Fibroblast of skin of left quadriceps (primary cell): ENCODE results near the gene GRN.
"Not testable (repeated sequence)": the region's sequence is repeated elsewhere in the genome, so short reads cannot be mapped to it uniquely, and the experiment has no call there.

Experiments used
- DNase-seq, 2 experiments: peaks; one replicate each; pipeline ENCODE4 v3.0.0-alpha.2; 2013; ENCODE audit warnings: low read depth in 2 of 2

GRN gene

DNA sequence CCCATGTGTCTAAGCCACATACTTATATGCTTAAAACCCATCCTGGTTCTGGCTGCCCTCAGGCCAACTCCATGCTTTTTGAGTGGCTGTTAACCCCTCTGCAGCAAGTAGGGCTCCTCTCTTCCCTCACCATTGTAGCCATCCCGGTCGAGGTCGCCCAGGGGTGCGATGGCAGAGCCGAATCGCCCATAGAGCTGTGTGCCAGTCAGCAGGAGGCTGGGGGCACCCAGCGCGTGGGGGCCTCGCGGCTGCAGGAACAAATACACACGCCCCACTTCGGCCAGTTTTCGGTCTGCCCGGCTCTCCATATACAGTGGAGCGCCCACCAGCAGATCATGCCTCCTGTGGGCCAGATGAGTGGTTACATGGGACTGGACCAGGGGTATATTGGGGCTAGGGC lies 38.3 kb downstream of the GRN start:
- DNase-seq, result no peak

GRCh38 chr17:44383861-44384260 lies 38.8 kb downstream of the GRN start:
- DNase-seq, result no peak

DNA sequence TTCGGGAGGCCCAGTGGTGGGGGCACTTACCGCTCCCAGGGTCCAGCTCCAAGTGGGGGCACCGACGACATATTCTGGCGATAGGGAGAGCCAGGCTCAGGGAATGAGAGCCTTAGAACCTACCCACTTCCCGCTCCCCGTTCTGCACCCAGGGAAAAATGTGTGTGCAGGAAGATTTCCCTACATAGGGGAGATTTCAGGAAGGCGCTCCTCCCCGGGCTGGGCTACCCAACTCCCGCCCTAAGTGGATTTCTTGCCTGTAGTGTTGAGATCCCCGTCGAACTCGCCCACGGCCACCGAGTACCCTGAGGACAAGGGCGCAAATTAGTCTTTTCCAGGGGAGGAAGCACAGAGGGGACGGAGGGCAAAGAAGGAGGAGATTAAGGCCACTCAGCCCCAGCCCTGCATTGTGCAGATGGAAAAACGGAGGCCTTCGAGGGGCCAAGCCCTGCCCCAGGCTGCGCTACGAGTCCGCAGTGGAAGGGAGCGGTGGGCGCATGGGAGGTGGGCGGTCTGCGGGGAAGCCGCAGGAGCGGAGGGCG lies 39.2 kb downstream of the GRN start:
- no peak for DNase-seq

DNA sequence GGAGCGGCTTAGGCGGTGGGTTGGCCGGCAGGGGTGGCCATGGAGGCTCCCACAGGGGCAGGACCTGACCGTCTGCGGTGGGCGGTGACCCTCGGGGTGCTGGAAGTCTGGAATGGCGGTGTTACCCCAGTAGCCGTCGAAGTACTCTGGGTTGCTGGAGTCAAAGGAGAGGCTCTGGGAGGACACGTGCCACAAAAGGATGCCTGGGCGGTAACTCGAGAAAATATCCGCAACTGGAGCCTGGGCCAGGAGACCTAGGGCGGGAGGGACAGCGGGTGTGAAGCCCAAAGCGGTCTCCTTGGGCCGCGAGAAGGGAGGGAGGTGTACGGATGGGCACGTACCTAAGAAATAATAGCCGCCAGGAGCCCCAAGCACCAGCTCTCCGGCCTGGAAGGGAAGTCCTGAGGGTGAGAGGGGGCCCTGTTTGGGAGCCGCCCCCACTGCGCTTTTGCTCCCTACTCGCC lies 39.8 kb downstream of the GRN start:
- DNase-seq, result no peak

DNA sequence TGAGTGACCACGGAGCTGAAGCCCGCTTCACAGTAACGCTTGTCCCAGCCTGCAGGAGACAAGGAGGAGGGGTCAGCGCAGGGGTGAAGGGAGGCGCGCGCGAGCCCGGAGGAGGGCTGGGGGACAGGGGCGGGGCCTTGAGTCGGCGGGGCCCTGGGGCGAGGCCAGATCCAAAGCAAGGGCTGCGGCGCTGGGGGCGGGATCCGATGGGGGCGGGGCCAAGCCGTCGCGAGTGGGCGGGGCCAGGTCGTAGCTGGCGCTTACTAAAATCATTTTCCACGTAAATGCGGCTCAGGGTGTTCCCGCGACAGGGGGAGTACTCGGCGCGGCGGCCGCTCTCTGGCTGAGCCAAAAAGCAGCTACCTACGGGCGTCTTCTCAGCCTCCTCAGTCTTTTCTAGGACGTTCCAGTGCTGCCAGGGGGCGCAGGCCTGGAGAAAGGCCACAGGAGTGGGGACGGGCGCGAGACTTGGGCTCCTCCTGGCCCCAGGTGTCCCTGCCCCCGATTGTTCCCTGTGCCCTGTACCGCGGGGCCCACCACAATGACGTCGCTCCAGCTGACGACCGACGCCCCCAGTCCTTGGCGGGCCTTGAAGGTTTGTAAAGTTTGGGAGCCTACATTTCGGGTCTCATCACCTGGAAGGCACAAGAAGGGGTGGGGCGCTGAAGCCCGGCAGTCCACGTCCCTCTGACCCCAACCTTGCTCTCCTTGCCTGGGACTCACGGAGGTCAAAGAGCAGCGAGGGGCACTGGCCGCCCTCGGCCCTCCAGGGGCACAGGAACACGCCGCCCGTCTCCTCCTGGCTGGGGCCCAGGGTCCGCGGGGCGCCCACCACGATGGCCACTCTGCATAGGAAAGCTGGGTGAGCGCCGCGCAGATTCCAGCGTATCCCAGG lies 40.4 kb downstream of the GRN start:
- peak; percentile 32 to 39 for DNase-seq

DNA sequence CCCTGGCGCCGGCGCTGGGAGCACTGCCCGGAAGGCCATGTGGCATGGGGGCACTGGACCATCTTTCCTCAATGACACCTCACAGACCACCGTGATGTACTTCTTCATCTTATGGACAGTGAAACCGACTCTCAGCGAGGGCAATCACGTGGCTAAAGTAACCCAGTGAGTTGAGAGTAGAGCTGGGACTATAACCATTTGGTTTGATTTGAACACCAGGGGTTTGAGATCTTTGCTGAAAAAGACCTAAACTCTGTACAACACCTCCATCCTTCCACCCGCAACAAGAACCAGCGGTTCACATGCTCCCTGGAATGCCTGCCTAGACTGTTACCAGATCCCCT lies 41.1 kb downstream of the GRN start:
- DNase-seq, result no peak

DNA sequence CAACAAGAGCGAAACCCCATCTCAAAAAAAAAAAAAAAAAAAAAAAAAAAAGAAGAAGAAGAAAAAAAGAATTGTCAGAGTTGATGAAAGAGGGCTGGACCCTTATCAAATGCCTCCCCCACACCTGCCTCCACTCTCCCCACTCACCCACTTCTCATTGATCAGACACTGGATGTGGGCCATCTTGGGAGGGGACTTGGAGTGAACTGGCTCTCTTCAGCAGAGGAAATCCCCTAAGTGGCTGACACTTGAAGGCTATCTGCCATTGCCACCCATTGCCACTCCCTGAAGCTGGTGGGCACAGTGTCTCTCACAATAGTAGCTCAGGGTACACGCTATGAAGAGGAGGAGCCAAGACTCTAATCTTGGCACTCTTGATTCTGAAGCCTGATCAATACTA lies 42.7 kb downstream of the GRN start:
- DNase-seq, result no peak

- no peak for DNase-seq
Measured at GRCh38 chr17:44389281-44389680, 44.2 kb downstream of the GRN start, which contains the start of gene ITGA2B. Gene ITGA2B (minus strand): TSS chr17:44389649. CDS start chr17:44389473, 176 bp downstream.

DNA sequence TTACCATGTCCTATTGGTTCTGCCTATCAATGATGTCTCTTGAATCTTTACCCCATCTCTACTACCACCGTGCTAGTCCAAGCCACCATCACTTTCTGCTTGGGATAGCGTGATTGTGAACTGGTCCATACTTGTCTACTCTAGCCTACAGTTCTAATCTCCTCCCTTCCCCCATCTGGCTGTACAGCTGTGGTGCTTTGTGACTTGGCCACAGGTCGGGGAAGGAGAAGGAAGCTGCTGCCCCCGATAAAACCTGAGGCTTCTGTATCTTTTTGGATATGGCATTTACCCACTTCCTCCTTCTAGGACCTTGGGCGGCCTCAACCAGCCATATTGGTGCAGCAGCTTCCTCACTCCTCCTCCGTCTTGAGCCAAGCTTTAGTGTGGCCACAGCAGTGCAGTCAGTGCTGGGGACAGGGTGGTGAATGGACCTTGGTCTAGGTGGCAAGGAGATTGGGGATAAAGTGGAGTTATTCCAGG lies 44.7 kb downstream of the GRN start:
- no peak for DNase-seq

GRCh38 chr17:44390250-44390870 lies 45.3 kb downstream of the GRN start:
- DNase-seq, result no peak

GRCh38 chr17:44394112-44394511 lies 49.0 kb downstream of the GRN start:
- DNase-seq, result not testable (repeated sequence)

DNA sequence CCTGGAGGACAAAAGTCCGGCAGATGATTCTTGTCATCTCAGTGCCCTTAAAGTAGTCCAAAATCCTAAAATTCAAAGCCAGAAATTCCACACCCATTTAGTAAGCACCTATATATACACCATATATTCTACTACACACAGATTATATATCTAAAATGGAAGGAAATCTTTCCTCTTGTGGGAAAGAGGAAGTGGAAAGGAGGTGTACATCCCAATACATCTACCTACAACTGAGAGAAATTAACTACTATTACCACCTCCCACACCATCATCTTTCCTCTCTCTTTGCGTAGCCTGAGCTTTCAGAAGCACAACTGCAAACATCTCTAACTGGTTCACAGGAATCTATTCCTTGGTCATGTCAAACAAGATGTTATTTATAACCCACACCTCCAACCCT lies 49.7 kb downstream of the GRN start:
- DNase-seq, result no peak

DNA sequence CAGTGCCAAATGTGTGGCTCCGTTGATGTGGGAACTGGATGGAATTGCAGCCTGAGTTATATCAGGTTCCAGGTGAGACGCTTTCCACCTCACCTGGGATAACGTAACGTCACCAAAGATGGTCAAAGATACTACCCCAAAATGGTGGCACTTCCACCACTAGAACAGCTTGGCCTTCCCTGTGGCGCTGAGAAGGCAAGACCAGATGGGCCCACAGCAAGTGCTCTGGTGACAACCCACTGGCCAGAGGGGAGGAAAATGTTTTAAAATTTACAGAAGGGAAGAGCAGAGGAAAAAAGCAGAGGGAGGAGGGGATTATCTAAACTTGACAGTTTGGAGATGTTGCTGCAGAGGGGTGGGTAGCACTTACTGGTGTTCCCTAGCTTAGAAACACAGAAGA lies 51.8 kb downstream of the GRN start:
- no peak for DNase-seq

DNA sequence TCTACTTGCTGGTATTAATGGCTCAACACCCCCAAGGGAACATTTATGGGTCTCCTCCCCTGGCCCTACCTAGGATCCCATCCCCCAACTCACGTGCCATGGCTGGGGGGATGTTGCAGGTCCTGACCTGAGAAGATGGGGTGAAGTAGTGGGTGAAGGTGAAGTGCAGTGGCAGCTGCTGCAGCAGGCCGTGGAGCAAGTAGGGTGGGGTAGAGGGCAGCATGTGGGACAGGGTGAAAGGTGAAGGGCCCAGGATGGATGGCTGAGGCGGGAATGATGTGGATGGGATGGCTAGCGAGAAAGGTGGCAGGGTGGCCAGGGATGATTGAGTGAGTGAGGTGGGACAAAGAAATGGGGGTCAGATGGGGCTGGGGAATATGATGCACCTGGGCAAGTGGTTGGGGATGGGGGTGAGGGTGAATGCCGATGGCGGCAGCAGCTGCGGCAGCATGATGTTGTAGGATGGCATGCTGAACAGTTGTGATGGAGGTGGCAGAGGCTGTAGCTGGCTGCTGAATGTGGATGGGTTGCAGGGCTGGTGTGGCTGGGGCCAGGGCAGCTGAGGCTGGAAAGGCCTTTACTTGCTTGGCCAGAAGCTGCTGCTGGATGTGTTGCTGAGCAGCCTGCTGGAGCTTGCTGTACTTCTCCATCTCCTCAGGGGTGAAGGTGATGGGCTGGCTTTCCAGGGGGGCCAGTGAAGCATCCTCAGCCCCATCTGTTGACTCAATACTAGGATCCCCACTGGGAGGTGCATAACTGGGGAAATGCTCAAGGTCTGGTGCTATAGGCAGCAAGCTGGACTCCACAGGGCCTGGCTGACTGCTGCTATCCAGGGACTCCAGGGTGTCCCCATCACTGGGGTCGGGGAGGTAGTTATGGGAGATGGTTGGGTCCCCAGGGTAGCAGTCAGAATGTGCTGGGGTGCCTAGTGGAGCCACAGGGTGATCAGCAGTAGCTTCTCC lies 52.7 kb downstream of the GRN start:
- no peak for DNase-seq

- DNase-seq, result no peak
Measured at GRCh38 chr17:44398692-44399691, 53.9 kb downstream of the GRN start.

- DNase-seq, result no peak
Measured at GRCh38 chr17:44400226-44400847, 55.2 kb downstream of the GRN start.
